ENCODE data around the gene SLC6A16. TPM values are rescaled to one million over a fixed set of nuclear protein-coding genes. Genes with fewer than 3 reads are reported as not detected.

SLC6A16 gene
- total RNA-seq, 2 experiments from 2014 or later = 0.61 to 1.1 TPM

DNA sequence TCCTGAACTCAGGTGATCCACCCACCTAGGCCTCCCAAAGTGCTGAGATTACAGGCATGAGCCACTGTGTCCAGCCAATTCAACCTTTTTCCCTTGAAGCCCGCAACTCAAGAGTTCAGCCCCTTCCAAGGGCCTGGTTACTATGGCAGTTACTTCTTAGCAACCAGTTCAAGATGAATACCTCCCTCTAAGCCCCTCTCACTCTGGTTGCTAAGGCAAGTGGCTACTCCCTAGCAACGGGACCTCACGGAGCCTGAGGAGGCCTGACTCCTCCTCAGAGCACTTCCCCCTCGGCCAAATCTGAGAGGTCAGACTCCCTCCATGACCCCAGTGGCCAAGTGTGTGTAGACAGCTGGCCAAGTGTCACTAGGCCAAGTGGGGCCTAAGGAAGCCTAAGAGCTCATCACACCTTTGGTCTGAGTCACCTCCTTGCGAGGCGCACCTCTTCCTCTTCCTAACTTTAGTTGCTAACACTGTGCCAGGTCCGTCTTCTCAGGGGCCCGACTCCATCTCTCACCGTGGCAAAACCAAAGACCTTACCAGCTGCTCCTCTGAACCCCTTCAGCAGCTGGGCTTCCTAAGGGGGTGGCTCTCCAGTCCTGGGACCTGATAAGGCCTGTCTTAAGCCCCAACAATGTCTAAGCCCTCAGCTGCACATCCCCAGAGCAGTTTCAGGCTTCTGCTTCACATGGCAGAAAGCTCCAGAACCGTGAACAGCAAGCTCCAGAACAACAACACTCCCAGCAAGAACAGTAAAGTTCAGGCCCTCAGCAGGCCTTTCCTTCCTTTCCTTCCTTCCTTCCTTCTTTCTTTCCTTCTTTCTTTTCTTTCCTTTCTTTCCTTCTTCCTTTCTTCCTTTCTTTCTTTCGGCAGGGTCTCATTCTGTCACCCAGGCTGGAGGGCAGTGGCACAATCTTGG lies 19.8 kb upstream of the SLC6A16 start:
- Mint-ChIP-seq H3K27ac (no peak overlapping the region), H3K4me1 (ENCODE audit: low read depth) (peaks cover 19% of the 10 kb centered on the region), H3K4me3 (no peak overlapping the region), H3K36me3 (ENCODE audit: low read depth) (peaks cover 7% of the 10 kb centered on the region), H3K27me3 (no peaks in the 10 kb centered on the region), H3K9me3 (no peaks in the 10 kb centered on the region)
- ATAC-seq = no peak
- intact Hi-C loops (cut with micrococcal nuclease) = no loop called here
- TF ChIP-seq, protein P1, sequence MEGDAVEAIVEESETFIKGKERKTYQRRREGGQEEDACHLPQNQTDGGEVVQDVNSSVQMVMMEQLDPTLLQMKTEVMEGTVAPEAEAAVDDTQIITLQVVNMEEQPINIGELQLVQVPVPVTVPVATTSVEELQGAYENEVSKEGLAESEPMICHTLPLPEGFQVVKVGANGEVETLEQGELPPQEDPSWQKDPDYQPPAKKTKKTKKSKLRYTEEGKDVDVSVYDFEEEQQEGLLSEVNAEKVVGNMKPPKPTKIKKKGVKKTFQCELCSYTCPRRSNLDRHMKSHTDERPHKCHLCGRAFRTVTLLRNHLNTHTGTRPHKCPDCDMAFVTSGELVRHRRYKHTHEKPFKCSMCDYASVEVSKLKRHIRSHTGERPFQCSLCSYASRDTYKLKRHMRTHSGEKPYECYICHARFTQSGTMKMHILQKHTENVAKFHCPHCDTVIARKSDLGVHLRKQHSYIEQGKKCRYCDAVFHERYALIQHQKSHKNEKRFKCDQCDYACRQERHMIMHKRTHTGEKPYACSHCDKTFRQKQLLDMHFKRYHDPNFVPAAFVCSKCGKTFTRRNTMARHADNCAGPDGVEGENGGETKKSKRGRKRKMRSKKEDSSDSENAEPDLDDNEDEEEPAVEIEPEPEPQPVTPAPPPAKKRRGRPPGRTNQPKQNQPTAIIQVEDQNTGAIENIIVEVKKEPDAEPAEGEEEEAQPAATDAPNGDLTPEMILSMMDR (IDR thresholded peaks at IDR 0.05) = no peak
- ChIA-PET CTCF (interaction anchor here (0.8 kb wide), 1 partner anchor 44 kb away, joined by 3 read pairs; no protein-coding TSS in a partner anchor), POLR2A (interaction anchor here (1.1 kb wide), 1 partner anchor 12 kb away, joined by 3 read pairs; no protein-coding TSS in a partner anchor)
- no peak for DNase-seq

DNA sequence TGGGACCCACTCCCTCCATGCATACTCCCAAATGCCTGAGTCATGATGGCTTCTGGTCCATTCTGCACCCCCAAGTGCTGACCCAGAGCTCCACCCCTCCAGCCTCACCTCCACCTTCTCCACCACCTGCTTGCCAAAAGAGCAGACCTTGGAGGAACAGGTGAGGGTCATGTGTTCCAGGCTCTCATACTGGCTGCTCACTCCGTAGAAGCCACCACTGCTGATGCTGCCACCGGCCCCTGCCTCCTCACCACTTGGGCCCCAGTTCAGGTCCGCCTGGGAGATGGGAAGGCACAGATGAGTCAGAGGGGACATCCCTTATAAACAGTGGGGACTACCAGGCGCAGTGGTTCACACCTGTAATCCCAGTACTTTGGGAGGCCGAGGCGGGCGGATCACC lies 18.1 kb upstream of the SLC6A16 start:
- ATAC-seq (no peak), DNase-seq (no peak)
- Mint-ChIP-seq H3K27ac (peak overlapping the region; percentile 11), H3K27me3 (no peaks in the 10 kb centered on the region), H3K4me3 (no peak overlapping the region), H3K4me1 (ENCODE audit: low read depth) (peaks cover 27% of the 10 kb centered on the region), H3K36me3 (ENCODE audit: low read depth) (peaks cover 18% of the 10 kb centered on the region), H3K9me3 (no peaks in the 10 kb centered on the region)
- intact Hi-C loops (cut with micrococcal nuclease) = no loop called here
- CTCF ChIA-PET = no interaction called here
- POLR2A ChIA-PET = interaction anchor here (0.5 to 2.5 kb wide), 2 partner anchors 10 to 127 kb away, joined by 3 to 6 read pairs; no protein-coding TSS in a partner anchor
- TF ChIP-seq, protein P1 (IDR thresholded peaks at IDR 0.05) = no peak

DNA sequence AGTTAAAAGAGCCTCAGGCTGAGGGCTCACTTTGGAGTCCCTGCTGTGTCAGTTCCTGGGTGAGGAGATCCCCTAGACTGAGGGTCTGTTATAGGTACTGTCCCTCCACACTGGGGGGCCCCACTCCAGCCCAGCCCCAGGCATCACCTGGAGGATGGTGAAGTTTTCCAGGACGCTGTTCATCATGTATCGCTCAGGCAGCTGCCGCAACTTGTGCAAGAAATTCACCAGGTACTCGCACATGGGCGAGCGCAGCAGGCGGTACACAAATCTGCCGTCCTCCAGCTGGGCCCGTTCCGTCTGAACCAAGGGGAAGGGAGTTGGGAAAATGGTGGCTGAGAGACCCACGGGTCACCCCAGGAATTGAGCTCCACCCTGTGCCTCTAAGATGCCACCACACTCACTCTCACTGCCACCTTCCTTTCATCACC lies 17.3 kb upstream of the SLC6A16 start:
- Mint-ChIP-seq H3K4me1 (ENCODE audit: low read depth) (peaks cover 32% of the 10 kb centered on the region), H3K27me3 (no peaks in the 10 kb centered on the region), H3K36me3 (ENCODE audit: low read depth) (peaks cover 24% of the 10 kb centered on the region), H3K9me3 (no peaks in the 10 kb centered on the region), H3K27ac (peak overlapping the region; percentile 11), H3K4me3 (no peak overlapping the region)
- ChIA-PET POLR2A (interaction anchor here (0.5 to 2.5 kb wide), 2 partner anchors 9 to 128 kb away, joined by 3 to 6 read pairs; no protein-coding TSS in a partner anchor), CTCF (no interaction called here)
- ATAC-seq = no peak
- TF ChIP-seq, protein P1 (IDR thresholded peaks at IDR 0.05) = no peak
- intact Hi-C loops (cut with micrococcal nuclease) = no loop called here
- no peak for DNase-seq

DNA sequence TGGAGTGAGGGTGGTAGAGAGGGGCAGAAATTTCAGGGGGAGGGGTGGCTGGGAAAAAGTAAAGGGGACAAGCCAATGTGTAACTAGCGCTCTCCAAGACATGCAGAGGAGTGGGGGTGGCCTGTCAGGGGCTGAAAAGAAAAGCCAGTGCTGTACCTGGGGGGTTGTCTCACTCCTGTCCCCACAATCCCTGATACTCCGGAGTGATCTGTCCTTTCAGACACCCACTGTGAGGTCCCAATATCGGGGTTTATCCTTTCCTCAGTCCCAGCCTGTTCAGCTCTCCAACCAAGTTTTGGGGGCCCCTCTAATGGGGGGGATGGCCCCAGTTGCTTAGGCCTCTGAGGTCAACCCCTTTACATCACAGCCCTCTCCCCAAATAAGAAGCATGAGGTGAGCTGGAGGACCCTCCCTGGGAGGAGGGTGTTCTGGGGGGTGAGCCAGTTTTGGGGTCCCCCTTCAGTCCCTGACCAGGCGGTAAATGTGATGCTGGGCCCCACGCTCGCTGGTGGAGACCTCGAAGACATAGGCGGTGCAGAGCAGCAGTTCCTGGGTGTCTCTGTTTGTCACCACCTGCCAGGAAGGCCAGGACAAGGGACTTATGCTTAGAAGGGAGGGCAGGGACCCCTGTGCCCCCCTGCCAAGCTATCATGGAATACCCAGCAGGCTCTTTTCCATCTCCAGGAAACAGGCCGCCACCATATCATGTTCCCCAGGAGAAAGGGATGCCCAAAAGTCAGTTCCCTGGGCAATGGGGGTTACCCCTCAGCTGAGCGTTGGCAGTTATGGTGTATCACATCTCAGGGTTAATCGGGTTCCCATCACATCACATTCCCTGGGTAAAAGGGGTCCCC lies 16.1 kb upstream of the SLC6A16 start:
- DNase-seq (no peak), ATAC-seq (no peak)
- H3K4me1 Mint-ChIP-seq (ENCODE audit: low read depth) = peaks cover 42% of the 10 kb centered on the region
- CTCF ChIA-PET = no interaction called here
- H3K4me3 Mint-ChIP-seq = no peak overlapping the region
- TF ChIP-seq, protein P1 (IDR thresholded peaks at IDR 0.05) = no peak
- POLR2A ChIA-PET = interaction anchor here (0.7 to 2.5 kb wide), 3 partner anchors 8 to 131 kb away, joined by 3 to 6 read pairs (median 4); partner anchors contain the start of gene SLC6A16
- H3K27ac Mint-ChIP-seq = no peak overlapping the region
- no peaks in the 10 kb centered on the region for H3K9me3 Mint-ChIP-seq
- peaks cover 31% of the 10 kb centered on the region for H3K36me3 Mint-ChIP-seq (ENCODE audit: low read depth)
- intact Hi-C loops (cut with micrococcal nuclease) = no loop called here
- H3K27me3 Mint-ChIP-seq = no peaks in the 10 kb centered on the region

Measured in activated CD8-positive, alpha-beta T cell treated with anti-CD3 and anti-CD28 coated beads for 36 hours (primary cell).